Hepatocyte (in vitro differentiated cells): ENCODE results near the gene C4BPA. TPM values are rescaled to one million over a fixed set of nuclear protein-coding genes. Genes with fewer than 3 reads are reported as not detected.

ENCODE experiments used
- DNase-seq: peaks from one replicate; pipeline ENCODE4 v3.0.0-alpha.2; 2016; ENCODE audit warnings: low spot score
- H2AFZ ChIP-seq: fragments of 200-600 bp; sonication (generic); 2 replicates; pipeline ENCODE4 v1.6.0; 2016; ENCODE audit warnings: antibody characterized with exemption, mild to moderate bottlenecking
- H3K27ac ChIP-seq: fragments of 200-600 bp; sonication (generic); 2 replicates; pipeline ENCODE4 v1.5.1; 2016; ENCODE audit warnings: mild to moderate bottlenecking
- H3K27me3 ChIP-seq: fragments of 200-600 bp; sonication (generic); 2 replicates; pipeline ENCODE4 v1.6.1; 2016
- H3K36me3 ChIP-seq: fragments of 200-600 bp; sonication (generic); replicated peaks from 2 replicates; pipeline ENCODE4 v1.5.1; 2016; ENCODE audit warnings: low read depth; ENCODE audit not compliant: insufficient read depth
- H3K4me1 ChIP-seq: fragments of 200-600 bp; sonication (generic); 2 replicates; pipeline ENCODE4 v1.5.1; 2016; ENCODE audit warnings: mild to moderate bottlenecking, moderate library complexity; ENCODE audit not compliant: insufficient read depth
- H3K4me2 ChIP-seq: fragments of 200-600 bp; sonication (generic); 2 replicates; pipeline ENCODE4 v1.6.0; 2016
- H3K4me3 ChIP-seq: fragments of 200-600 bp; sonication (generic); 2 replicates; pipeline ENCODE4 v1.5.1; 2016; ENCODE audit warnings: mild to moderate bottlenecking
- H3K79me2 ChIP-seq: fragments of 200-600 bp; sonication (generic); 2 replicates; pipeline ENCODE4 v1.6.0; 2017; ENCODE audit warnings: mild to moderate bottlenecking
- H3K9me2 ChIP-seq: fragments of 200-600 bp; sonication (generic); replicated peaks from 2 replicates; pipeline ENCODE4 v1.6.0; 2017; ENCODE audit warnings: mild to moderate bottlenecking; ENCODE audit not compliant: insufficient read depth
- H3K9me3 ChIP-seq: fragments of 200-600 bp; sonication (generic); 2 replicates; pipeline ENCODE4 v1.5.1; 2016; ENCODE audit warnings: low read depth, mild to moderate bottlenecking
- H4K20me1 ChIP-seq: fragments of 200-600 bp; sonication (generic); 2 replicates; pipeline ENCODE4 v1.6.0; 2016; ENCODE audit warnings: mild to moderate bottlenecking; ENCODE audit not compliant: insufficient read depth, poor library complexity, severe bottlenecking
- EZH2 ChIP-seq: fragments of 200-600 bp; sonication (generic); IDR thresholded peaks from 2 replicates; pipeline ENCODE4 v1.6.1; 2016; ENCODE audit warnings: antibody characterized with exemption, mild to moderate bottlenecking, borderline replicate concordance
- EZH2phosphoT487 ChIP-seq: fragments of 200-600 bp; sonication (generic); IDR thresholded peaks from one replicate; pipeline ENCODE4 v1.6.1; 2018; ENCODE audit warnings: antibody characterized with exemption, mild to moderate bottlenecking, low read depth, moderate library complexity; ENCODE audit not compliant: unreplicated experiment, severe bottlenecking
- WGBS: methylation state at CpG from one replicate; pipeline ENCODE4 v1.1.6; 2016; ENCODE audit warnings: low lambda C conversion rate; ENCODE audit errors: missing lambda C conversion rate; 5-methylcytosine and 5-hydroxymethylcytosine counted together
- polyA plus RNA-seq: library from polyadenylated mRNA; unstranded; fragments of >200 nt; fragmentation: Nextera tagmentation; extraction: Ambion mirVana; gene quantifications from 2 replicates; pipeline ENCODE4 v1.2.1, GENCODE V29; 2016
- total RNA-seq: library from RNA; depleted of rRNA; stranded (reverse); fragments of >200 nt; gene quantifications from 2 replicates; pipeline ENCODE4 v1.2.3, GENCODE V29; 2014
- TF ChIP-seq, protein P1 (sequence below): fragments of 200-600 bp; sonication (generic); IDR thresholded peaks from 2 replicates; pipeline ENCODE4 v1.5.1; 2016; ENCODE audit warnings: antibody characterized with exemption, mild to moderate bottlenecking; ENCODE audit not compliant: poor library complexity

C4BPA gene
- total and polyA plus RNA-seq, 2 experiments from 2014 or later, result 12.4 to 17.2 TPM

DNA sequence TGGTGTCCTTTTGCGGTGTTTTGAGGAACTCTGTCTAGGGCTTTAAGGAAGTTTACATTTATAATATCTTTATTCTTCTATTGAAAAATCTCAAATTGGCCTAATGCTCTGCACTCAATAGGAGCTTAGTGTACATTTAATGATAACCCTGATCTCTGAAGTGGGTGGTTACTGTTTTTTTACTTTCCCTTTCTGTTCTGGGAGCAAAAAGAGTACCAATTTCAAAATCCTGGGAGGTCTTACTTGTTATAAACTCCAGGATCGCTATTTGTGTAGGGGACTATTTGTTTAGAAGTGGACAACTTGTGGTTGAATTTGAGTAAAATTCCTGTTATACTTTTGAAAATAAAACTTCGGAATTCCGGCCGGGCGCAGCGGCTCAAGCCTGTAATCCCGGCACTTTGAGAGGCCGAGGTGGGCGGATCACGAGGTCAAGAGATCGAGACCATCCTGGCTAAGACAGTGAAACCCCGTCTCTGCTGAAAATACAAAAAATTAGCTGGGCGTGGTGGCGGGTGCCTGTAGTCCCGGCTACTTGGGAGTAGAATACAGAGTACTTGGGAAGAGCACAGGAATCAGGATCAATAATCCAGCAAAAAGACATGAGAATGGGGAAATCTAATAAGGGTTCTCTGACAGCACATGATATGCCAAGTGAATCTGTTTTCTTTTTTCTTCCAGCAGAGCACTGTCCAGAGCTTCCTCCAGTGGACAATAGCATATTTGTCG lies 14.2 kb upstream of the C4BPA start:
- Histone ChIP-seq H3K4me2 (peak overlapping the region; percentile 21), H3K4me3 (peak overlapping the region; percentile 6), H3K27ac (peak overlapping the region; percentile 86), H3K9me3 (no peaks in the 10 kb centered on the region), H3K27me3 (no peaks in the 10 kb centered on the region), H4K20me1 (no peaks in the 10 kb centered on the region), H3K4me1 (peaks cover 34% of the 10 kb centered on the region), H2AFZ (peak overlapping the region; percentile 8), H3K9me2 (no peaks in the 10 kb centered on the region), H3K79me2 (no peaks in the 10 kb centered on the region), H3K36me3 (no peaks in the 10 kb centered on the region)
- DNase-seq, result no peak
- TF ChIP-seq EZH2, result no peak
- no peak for TF ChIP-seq EZH2phosphoT487
- TF ChIP-seq, protein P1, sequence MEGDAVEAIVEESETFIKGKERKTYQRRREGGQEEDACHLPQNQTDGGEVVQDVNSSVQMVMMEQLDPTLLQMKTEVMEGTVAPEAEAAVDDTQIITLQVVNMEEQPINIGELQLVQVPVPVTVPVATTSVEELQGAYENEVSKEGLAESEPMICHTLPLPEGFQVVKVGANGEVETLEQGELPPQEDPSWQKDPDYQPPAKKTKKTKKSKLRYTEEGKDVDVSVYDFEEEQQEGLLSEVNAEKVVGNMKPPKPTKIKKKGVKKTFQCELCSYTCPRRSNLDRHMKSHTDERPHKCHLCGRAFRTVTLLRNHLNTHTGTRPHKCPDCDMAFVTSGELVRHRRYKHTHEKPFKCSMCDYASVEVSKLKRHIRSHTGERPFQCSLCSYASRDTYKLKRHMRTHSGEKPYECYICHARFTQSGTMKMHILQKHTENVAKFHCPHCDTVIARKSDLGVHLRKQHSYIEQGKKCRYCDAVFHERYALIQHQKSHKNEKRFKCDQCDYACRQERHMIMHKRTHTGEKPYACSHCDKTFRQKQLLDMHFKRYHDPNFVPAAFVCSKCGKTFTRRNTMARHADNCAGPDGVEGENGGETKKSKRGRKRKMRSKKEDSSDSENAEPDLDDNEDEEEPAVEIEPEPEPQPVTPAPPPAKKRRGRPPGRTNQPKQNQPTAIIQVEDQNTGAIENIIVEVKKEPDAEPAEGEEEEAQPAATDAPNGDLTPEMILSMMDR, result no peak
- 94% methylated on average over 17 of the region's 17 CpGs for WGBS

DNA sequence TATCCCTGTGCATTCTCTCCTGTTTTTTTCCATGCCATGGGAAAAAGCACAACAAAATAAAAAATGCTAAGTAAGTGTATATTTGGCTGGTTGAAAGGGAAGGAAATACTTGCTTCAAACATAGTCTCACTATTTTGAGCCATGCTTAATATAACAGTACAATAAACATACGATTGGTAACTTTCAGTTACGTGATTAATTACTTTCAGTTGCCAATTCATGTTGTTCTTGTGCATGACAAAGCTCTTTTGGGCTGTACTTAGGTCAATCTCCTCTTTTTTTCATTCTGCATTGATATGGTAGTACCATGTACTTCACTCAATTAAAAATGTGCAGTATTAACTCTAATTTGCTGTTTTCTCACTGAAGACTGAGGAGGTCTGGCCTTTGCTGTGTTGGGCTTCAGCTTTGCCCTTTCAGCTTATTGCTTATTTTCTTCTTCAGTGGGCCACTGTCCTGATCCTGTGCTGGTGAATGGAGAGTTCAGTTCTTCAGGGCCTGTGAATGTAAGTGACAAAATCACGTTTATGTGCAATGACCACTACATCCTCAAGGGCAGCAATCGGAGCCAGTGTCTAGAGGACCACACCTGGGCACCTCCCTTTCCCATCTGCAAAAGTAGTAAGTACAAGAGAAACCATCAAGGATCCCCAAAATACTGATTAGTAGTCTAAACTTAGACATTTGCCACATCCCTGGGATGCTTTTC lies 12.7 kb upstream of the C4BPA start:
- Histone ChIP-seq H3K4me1 (peaks cover 28% of the 10 kb centered on the region), H3K36me3 (no peaks in the 10 kb centered on the region), H3K9me2 (no peaks in the 10 kb centered on the region), H2AFZ (no peak overlapping the region), H3K4me3 (no peak overlapping the region), H3K9me3 (no peaks in the 10 kb centered on the region), H3K4me2 (no peak overlapping the region), H4K20me1 (no peaks in the 10 kb centered on the region), H3K27ac (no peak overlapping the region), H3K27me3 (no peaks in the 10 kb centered on the region), H3K79me2 (no peaks in the 10 kb centered on the region)
- no peak for DNase-seq
- WGBS, result 94% methylated on average over 4 of the region's 4 CpGs
- TF ChIP-seq EZH2phosphoT487, result no peak
- no peak for TF ChIP-seq EZH2
- TF ChIP-seq, protein P1, result no peak

DNA sequence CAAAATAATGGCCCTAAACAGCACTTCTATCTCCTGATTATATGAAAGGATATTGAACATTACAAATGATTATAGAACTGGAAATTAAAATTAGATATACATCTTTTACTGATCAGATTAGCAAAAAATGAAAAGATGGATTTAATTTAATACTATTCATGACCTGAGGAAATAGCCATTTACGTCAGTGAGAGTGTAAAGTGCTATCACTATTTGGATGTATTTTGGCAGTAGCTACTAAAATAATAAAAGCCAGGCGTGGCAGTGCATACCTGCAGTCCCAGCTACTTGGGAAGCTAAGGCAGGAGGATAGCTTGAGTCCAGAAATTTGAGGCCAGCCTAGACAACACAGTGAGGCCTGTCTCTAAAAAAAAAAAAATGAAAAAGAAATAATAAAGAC lies 10.1 kb upstream of the C4BPA start:
- DNase-seq, result no peak
- H3K9me3 ChIP-seq, result no peaks in the 10 kb centered on the region
- no peaks in the 10 kb centered on the region for H3K79me2 ChIP-seq
- no peak overlapping the region for H3K4me3 ChIP-seq
- H4K20me1 ChIP-seq, result no peaks in the 10 kb centered on the region
- peaks cover 10% of the 10 kb centered on the region for H3K4me1 ChIP-seq
- WGBS, result 84% methylated on average over 2 of the region's 2 CpGs
- no peak overlapping the region for H3K4me2 ChIP-seq
- H3K27me3 ChIP-seq, result no peaks in the 10 kb centered on the region
- H2AFZ ChIP-seq, result no peak overlapping the region
- H3K9me2 ChIP-seq, result no peaks in the 10 kb centered on the region
- H3K36me3 ChIP-seq, result no peaks in the 10 kb centered on the region
- no peak overlapping the region for H3K27ac ChIP-seq
- TF ChIP-seq, protein P1, result no peak
- TF ChIP-seq EZH2 (no peak), EZH2phosphoT487 (no peak)
